ENCODE measurements around the gene SCAF4. TPM values are rescaled to one million over a fixed set of nuclear protein-coding genes. Genes with fewer than 3 reads are reported as not detected.
"Not testable (repeated sequence)": the region's sequence is repeated elsewhere in the genome, so short reads cannot be mapped to it uniquely, and the experiment has no call there.

The SCAF4 gene, protein sequence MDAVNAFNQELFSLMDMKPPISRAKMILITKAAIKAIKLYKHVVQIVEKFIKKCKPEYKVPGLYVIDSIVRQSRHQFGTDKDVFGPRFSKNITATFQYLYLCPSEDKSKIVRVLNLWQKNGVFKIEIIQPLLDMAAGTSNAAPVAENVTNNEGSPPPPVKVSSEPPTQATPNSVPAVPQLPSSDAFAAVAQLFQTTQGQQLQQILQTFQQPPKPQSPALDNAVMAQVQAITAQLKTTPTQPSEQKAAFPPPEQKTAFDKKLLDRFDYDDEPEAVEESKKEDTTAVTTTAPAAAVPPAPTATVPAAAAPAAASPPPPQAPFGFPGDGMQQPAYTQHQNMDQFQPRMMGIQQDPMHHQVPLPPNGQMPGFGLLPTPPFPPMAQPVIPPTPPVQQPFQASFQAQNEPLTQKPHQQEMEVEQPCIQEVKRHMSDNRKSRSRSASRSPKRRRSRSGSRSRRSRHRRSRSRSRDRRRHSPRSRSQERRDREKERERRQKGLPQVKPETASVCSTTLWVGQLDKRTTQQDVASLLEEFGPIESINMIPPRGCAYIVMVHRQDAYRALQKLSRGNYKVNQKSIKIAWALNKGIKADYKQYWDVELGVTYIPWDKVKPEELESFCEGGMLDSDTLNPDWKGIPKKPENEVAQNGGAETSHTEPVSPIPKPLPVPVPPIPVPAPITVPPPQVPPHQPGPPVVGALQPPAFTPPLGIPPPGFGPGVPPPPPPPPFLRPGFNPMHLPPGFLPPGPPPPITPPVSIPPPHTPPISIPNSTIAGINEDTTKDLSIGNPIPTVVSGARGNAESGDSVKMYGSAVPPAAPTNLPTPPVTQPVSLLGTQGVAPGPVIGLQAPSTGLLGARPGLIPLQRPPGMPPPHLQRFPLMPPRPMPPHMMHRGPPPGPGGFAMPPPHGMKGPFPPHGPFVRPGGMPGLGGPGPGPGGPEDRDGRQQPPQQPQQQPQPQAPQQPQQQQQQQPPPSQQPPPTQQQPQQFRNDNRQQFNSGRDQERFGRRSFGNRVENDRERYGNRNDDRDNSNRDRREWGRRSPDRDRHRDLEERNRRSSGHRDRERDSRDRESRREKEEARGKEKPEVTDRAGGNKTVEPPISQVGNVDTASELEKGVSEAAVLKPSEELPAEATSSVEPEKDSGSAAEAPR
- polyA plus RNA-seq (2012; ENCODE audit: missing spikeins), result 16.6 TPM

DNA sequence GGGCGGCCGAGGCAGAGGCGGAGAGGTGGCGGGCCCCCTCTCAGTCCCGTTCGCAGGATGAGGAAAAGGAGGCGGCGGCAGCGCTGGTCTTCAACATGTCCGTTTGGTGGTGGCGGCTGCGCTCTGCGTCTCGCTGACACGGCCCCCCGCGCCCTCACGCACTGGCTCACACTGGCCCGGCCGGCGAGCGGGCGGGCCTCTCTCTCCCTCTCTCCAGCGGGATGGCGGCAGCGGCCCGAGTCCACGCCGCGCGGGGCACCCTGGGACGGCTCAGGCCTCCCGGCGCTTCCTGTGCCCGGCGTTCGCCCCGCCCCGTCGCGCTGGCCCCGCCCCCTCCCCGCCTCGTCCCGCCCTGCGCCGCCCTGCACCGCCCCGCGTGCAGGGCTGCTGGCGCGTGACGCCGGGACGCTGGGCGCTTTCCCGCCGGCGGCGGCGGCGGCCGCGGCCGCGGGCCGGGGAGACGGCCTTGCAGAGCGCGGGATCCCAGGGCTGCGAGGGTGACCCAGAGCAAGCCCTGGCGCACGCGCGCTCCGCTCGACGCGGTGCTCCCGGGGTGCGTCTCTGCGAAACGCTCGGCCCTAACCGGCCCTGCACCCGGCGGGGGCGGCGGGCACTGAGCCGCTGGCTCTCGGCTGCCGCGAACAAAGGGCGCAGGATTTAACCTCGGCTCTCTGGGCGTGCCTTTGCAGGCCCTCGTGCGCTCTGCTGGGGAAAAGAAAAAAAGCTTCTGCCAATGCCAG lies at the start of gene SCAF4:
TSS of gene SCAF4 (minus strand) at position 262 of the 740 bp plus-strand sequence. CDS start 426 bp downstream, outside the sequence.
- DNase-seq (ENCODE audit: insufficient read length), result peak; percentile 82
- TF ChIP-seq POLR2A (IDR thresholded peaks at IDR 0.05; ENCODE audit: low read depth, low read length), result peak; percentile 91
- TF ChIP-seq POLR2AphosphoS5 (IDR thresholded peaks at IDR 0.05; ENCODE audit: low read depth, low read length), result peak; percentile 66
- peak; percentile 42; the same call in 1 of the 2 replicates for TF ChIP-seq TAF1 (IDR thresholded peaks at IDR 0.05; ENCODE audit: borderline replicate concordance, low read depth, low read length)
- FAIRE-seq, result peak; percentile 97

DNA sequence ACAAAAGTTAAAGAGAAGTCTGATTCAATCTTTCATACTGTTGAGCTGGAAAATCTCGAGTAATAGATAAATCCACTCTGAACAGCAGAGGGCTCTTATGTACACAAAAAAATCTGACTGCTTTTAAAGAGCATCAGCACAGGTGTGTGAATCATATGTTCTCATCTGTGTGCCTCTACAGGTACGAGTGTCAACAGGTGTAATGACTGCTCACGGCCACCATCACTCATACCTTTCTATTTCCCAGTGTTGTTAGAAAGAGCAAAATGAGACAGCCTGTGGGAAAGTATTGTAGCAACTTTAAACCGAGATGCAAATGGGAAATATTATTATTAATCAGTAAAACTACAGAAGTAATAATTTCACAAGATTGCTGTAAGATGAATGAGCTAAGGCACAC lies 49.0 kb upstream of the SCAF4 start:
- TF ChIP-seq TAF1 (IDR thresholded peaks at IDR 0.05; ENCODE audit: borderline replicate concordance, low read depth, low read length), result no peak
- TF ChIP-seq POLR2A (IDR thresholded peaks at IDR 0.05; ENCODE audit: low read depth, low read length), result no peak
- TF ChIP-seq POLR2AphosphoS5 (IDR thresholded peaks at IDR 0.05; ENCODE audit: low read depth, low read length), result no peak
- no peak for FAIRE-seq
- no peak for DNase-seq (ENCODE audit: insufficient read length)

DNA sequence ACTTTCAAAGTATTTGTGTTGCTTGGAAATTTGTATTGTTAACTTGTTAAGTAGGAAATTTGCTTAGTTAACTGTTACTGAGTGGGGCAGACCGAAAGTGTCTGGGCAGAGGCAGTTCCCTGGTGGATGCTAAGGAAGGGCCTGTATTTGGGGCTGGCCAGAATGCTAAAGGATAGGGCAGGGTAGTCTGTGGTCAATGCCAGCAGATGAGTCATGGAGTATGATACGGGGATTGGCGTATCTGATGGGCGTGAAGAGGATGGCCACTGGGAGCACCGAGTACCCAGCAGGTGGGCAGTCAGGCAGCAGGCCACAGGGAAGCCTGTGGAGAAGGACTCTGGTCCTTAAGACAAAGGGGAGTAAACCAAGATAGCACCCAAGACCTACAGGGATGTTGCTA lies 46.6 kb upstream of the SCAF4 start:
- FAIRE-seq (no peak), DNase-seq (ENCODE audit: insufficient read length) (no peak)
- no peak for TF ChIP-seq POLR2A (IDR thresholded peaks at IDR 0.05; ENCODE audit: low read depth, low read length)
- TF ChIP-seq POLR2AphosphoS5 (IDR thresholded peaks at IDR 0.05; ENCODE audit: low read depth, low read length), result no peak

DNA sequence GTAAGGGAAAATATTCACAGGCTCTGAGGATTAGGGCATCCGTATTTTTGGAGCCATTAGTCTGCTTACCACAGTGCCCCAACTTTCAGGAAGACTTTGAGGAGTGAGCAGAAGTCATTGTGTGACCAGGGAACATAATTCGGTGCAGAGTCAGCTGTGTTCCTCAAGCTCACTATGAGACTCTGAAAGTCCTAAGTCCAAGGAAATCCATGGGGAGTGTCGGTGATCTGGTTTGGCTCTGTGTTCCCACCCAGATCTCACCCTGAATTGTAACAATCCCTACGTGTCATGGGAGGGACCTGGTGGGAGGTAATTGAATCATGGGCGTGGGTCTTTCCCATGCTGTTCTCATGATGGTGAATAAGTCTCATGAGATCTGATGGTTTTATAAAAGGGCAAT lies 45.9 kb upstream of the SCAF4 start:
- FAIRE-seq, result no peak
- TF ChIP-seq POLR2A (IDR thresholded peaks at IDR 0.05; ENCODE audit: low read depth, low read length) (no peak), TAF1 (IDR thresholded peaks at IDR 0.05; ENCODE audit: borderline replicate concordance, low read depth, low read length) (no peak), POLR2AphosphoS5 (IDR thresholded peaks at IDR 0.05; ENCODE audit: low read depth, low read length) (no peak)
- no peak for DNase-seq (ENCODE audit: insufficient read length)

DNA sequence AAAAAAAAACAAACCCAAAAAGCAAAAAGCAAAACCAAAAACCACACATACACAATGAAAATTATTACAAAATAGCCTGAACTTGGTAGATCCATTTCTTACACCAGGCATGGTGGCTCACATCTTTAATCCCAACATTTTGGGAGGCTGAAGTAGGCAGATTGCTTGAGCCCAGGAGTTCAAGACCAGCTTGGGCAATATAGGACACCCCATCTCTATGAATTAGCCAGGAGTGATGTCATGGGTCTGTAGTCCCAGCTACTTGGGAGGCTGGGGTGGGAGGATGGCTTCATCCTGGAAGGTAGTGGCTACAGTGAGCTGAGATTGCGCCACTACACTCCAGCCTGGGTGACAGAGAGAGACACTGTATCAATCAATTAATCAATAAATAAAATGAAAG lies 42.1 kb upstream of the SCAF4 start:
- DNase-seq (ENCODE audit: insufficient read length), result no peak
- no peak for TF ChIP-seq TAF1 (IDR thresholded peaks at IDR 0.05; ENCODE audit: borderline replicate concordance, low read depth, low read length)
- no peak for TF ChIP-seq POLR2A (IDR thresholded peaks at IDR 0.05; ENCODE audit: low read depth, low read length)
- TF ChIP-seq POLR2AphosphoS5 (IDR thresholded peaks at IDR 0.05; ENCODE audit: low read depth, low read length), result no peak
- FAIRE-seq, result no peak

DNA sequence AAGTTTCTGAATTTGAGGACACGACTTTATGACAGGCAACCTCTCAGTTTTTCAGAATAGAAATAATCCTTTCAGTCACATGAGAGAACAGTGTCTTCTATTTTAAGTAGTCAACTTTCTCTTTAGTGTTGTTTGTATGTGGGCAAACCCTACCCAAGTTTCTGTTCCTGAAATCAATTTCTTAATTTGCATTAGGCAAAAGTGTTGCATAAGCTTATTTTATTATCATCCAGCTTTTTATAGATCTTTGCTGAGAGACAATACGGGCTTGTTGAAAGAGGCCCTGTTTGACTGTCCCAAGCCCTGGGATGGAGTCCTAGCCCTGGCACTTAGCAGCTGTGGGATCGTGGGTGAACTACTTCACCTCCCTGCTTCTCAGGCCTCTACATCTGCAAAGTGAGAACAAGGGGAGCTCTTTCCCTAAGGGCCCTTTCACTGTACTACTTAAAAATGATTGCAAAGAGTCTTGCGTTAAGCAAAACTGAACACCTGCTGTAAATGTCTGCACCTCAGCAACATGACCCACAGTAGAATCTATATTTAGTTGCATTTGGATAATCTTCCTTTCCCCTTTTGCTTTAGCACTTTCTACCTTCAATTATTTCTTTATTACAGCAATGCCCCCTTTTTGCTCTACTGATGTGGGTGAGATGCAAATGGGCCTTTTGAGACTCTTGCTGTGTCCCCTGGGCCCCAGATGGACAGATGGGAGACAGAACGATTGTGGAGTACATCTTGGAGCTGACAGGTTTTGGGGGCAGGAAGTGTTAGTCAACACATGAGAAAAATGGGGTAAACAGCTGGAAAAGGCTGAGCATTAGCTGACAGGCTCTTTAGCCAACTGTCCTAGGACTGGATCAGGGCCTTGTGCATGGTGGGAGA lies 41.0 kb upstream of the SCAF4 start:
- FAIRE-seq (no peak), DNase-seq (ENCODE audit: insufficient read length) (no peak)
- TF ChIP-seq POLR2AphosphoS5 (IDR thresholded peaks at IDR 0.05; ENCODE audit: low read depth, low read length) (no peak), POLR2A (IDR thresholded peaks at IDR 0.05; ENCODE audit: low read depth, low read length) (no peak), TAF1 (IDR thresholded peaks at IDR 0.05; ENCODE audit: borderline replicate concordance, low read depth, low read length) (no peak)

DNA sequence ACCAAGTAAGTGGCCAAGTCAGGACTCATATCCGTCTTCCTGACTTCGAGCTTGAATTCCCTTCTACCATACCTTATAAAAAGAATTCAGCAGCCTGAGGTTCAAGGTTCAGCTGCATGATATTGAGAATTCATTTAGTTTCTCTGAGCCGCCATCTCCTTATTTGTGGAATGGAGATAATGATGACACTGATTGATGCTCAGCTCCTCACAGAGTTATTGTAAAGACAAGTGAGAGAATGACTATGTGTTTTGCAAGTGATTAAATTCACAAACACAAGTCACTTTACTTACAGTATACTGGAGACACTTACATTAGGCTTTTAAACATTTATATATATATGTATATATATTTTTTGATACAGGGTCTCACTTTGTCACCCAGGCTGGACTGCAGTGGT lies 39.8 kb upstream of the SCAF4 start:
- TF ChIP-seq TAF1 (IDR thresholded peaks at IDR 0.05; ENCODE audit: borderline replicate concordance, low read depth, low read length) (no peak), POLR2AphosphoS5 (IDR thresholded peaks at IDR 0.05; ENCODE audit: low read depth, low read length) (no peak), POLR2A (IDR thresholded peaks at IDR 0.05; ENCODE audit: low read depth, low read length) (no peak)
- DNase-seq (ENCODE audit: insufficient read length) (no peak), FAIRE-seq (no peak)

DNA sequence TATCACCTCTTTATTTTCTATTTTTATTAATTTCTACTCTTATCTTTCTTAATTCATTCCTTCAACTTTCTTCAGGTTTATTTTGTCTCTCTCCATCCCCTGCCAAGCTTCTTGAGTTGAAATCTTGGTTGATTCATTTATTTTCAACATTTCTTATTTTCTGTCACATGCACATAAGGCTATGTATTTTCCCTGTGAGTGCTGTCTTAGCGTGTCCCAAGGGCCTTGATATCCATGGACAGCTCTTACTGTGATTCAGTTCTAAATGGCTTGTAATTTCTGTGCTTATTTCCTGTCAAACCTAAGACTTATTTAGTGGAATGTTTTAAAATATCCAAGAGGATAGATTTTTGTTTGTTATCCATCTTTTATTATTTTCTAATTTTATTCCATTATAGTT lies 36.8 kb upstream of the SCAF4 start:
- FAIRE-seq (no peak), DNase-seq (ENCODE audit: insufficient read length) (no peak)
- TF ChIP-seq POLR2AphosphoS5 (IDR thresholded peaks at IDR 0.05; ENCODE audit: low read depth, low read length) (no peak), POLR2A (IDR thresholded peaks at IDR 0.05; ENCODE audit: low read depth, low read length) (no peak), TAF1 (IDR thresholded peaks at IDR 0.05; ENCODE audit: borderline replicate concordance, low read depth, low read length) (no peak)

DNA sequence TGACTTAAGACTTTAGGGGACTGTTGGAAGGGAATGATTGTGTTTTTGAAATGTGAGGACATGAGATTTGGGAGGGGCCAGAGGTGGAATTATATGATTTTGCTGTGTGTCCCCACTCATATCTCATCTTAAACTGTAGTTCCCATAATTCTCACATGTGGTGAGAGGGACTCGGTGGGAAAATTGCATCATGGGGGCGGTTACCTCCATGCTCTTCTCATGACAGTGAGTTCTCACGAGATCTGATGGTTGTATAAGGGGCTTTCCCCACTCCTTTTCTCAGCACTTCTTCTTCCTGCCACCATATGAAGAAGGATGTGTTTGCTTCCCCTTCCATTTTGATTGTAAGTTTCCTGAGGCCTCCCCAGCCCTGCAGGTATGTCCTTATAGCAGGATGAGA lies 35.0 kb upstream of the SCAF4 start:
- no peak for TF ChIP-seq TAF1 (IDR thresholded peaks at IDR 0.05; ENCODE audit: borderline replicate concordance, low read depth, low read length)
- no peak for TF ChIP-seq POLR2A (IDR thresholded peaks at IDR 0.05; ENCODE audit: low read depth, low read length)
- TF ChIP-seq POLR2AphosphoS5 (IDR thresholded peaks at IDR 0.05; ENCODE audit: low read depth, low read length), result no peak
- FAIRE-seq (no peak), DNase-seq (ENCODE audit: insufficient read length) (no peak)

DNA sequence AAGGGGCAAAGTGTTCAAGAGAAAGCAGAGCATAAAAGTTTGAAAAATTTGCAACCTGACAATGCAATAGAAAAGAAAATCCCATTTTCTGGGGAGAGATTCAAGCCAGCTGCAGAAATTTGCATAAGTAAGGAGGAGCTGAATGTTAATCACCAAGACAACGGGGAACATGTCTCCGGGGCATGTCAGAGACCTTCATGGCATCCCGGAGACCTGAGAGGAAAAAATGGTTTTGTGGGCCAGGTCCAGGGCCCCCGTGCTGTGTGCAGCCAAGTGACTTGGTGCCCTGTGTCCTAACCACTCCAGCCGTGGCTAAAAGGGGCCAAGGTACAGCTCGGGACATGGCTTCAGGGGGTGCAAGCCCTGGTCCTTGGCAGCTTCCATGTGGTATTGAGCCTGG lies 33.9 kb upstream of the SCAF4 start:
- FAIRE-seq; DNase-seq (ENCODE audit: insufficient read length): not testable (repeated sequence)
